HEK293 (cell line): ENCODE data around the gene XIRP2.

Experiments used
- CTCF ChIA-PET: fragments of 350-600 bp; formaldehyde crosslinking; extraction: SDS; loops from one replicate; lab custom pipeline; 2021; ENCODE audit warnings: antibody characterized with exemption; lab: Yijun Ruan, JAX
- POLR2A ChIA-PET: fragments of 300-600 bp; formaldehyde crosslinking; extraction: SDS; loops from one replicate; lab custom pipeline; 2020; ENCODE audit warnings: antibody characterized with exemption, inconsistent platforms; lab: Yijun Ruan, JAX
- H3K27ac ChIP-seq: fragments of 200-500 bp; sonication (Bioruptor generic); 2 replicates; pipeline ENCODE4 v1.5.1; 2014; ENCODE audit warnings: low read depth, low read length, control low read depth, inconsistent platforms; ENCODE audit errors: extremely low read depth
- H3K36me3 ChIP-seq, 2 experiments: fragments of 200-500 bp in 1 of 2; sonication (Bioruptor generic) in 1 of 2; 1 replicate in 1 of 2; 2 replicates in 1 of 2; pipeline ENCODE4 v1.5.1; 2014 to 2017; ENCODE audit warnings: inconsistent platforms in 2 of 2, low read length in 2 of 2; ENCODE audit not compliant: control insufficient read depth in 2 of 2, insufficient read depth in 1 of 2
- H3K4me1 ChIP-seq: fragments of 200-500 bp; sonication (Bioruptor generic); 2 replicates; pipeline ENCODE4 v1.5.1; 2014; ENCODE audit warnings: mild to moderate bottlenecking, low read length, inconsistent platforms; ENCODE audit not compliant: control insufficient read depth, insufficient read depth
- H3K4me3 ChIP-seq: 2 replicates; pipeline ENCODE4 v1.5.1; 2011; ENCODE audit warnings: low read depth, mild to moderate bottlenecking, control low read depth, low read length, moderate library complexity
- H3K9me3 ChIP-seq: fragments of 200-500 bp; sonication (Bioruptor generic); 2 replicates; pipeline ENCODE4 v1.5.1; 2014; ENCODE audit warnings: low read depth, low read length, inconsistent platforms; ENCODE audit not compliant: control insufficient read depth, insufficient read depth
- BCL11A ChIP-seq: fragments of 450-650 bp; formaldehyde crosslinking; IDR thresholded peaks from 2 replicates; pipeline ENCODE4 v1.5.1; 2016; ENCODE audit warnings: low read depth, missing biosample characterization, missing genetic modification characterization
- ELK4 ChIP-seq: IDR thresholded peaks from 2 replicates; pipeline ENCODE4 v1.6.1; 2011; ENCODE audit warnings: mild to moderate bottlenecking, low read depth, low read length, borderline replicate concordance
- HOXC10 ChIP-seq: sonication (generic); formaldehyde crosslinking; IDR thresholded peaks from 2 replicates; pipeline ENCODE4 v1.8.1; 2023; ENCODE audit warnings: mild to moderate bottlenecking, missing genetic modification reagents
- PRDM2 ChIP-seq: fragments of 450-650 bp; formaldehyde crosslinking; IDR thresholded peaks from 2 replicates; pipeline ENCODE4 v1.5.1; 2016; ENCODE audit warnings: missing biosample characterization, missing genetic modification characterization, borderline replicate concordance
- SP3 ChIP-seq: fragments of 450-650 bp; formaldehyde crosslinking; IDR thresholded peaks from 2 replicates; pipeline ENCODE4 v1.5.1; 2016; ENCODE audit warnings: missing biosample characterization, missing genetic modification characterization
- ZFP37 ChIP-seq: fragments of 450-650 bp; formaldehyde crosslinking; IDR thresholded peaks from 2 replicates; pipeline ENCODE4 v1.5.1; 2016; ENCODE audit warnings: missing biosample characterization, missing genetic modification characterization
- ZFP69B ChIP-seq: fragments of 450-650 bp; formaldehyde crosslinking; IDR thresholded peaks from 2 replicates; pipeline ENCODE4 v1.5.1; 2016; ENCODE audit warnings: missing biosample characterization, missing genetic modification characterization
- ZNF19 ChIP-seq: fragments of 450-650 bp; formaldehyde crosslinking; IDR thresholded peaks from 2 replicates; pipeline ENCODE4; 2016; ENCODE audit warnings: missing biosample characterization, missing genetic modification characterization, low read depth
- ZNF280D ChIP-seq: fragments of 450-650 bp; formaldehyde crosslinking; IDR thresholded peaks from 2 replicates; pipeline ENCODE4 v1.5.1; 2016; ENCODE audit warnings: missing biosample characterization, missing genetic modification characterization
- ZNF398 ChIP-seq: fragments of 450-650 bp; formaldehyde crosslinking; IDR thresholded peaks from 2 replicates; pipeline ENCODE4 v1.5.1; 2017; ENCODE audit warnings: missing biosample characterization, missing genetic modification characterization
- ZNF48 ChIP-seq: fragments of 450-650 bp; formaldehyde crosslinking; IDR thresholded peaks from 2 replicates; pipeline ENCODE4 v1.5.1; 2016; ENCODE audit warnings: missing biosample characterization, missing genetic modification characterization
- ZNF558 ChIP-seq: fragments of 450-650 bp; formaldehyde crosslinking; IDR thresholded peaks from 2 replicates; pipeline ENCODE4 v1.5.1; 2016; ENCODE audit warnings: missing biosample characterization, missing genetic modification characterization
- ZNF670 ChIP-seq: fragments of 450-650 bp; formaldehyde crosslinking; IDR thresholded peaks from 2 replicates; pipeline ENCODE4 v1.5.1; 2016; ENCODE audit warnings: missing biosample characterization, missing genetic modification characterization, low read depth
- ZNF692 ChIP-seq: fragments of 450-650 bp; formaldehyde crosslinking; IDR thresholded peaks from 2 replicates; pipeline ENCODE4 v1.5.1; 2016; ENCODE audit warnings: missing biosample characterization, missing genetic modification characterization
- ZNF776 ChIP-seq: fragments of 450-650 bp; formaldehyde crosslinking; IDR thresholded peaks from 2 replicates; pipeline ENCODE4 v1.5.0; 2017; ENCODE audit warnings: missing biosample characterization, missing genetic modification characterization, borderline replicate concordance
- ZNF777 ChIP-seq: fragments of 450-650 bp; formaldehyde crosslinking; IDR thresholded peaks from 2 replicates; pipeline ENCODE4 v1.5.1; 2017; ENCODE audit warnings: missing biosample characterization, missing genetic modification characterization, borderline replicate concordance

XIRP2 gene

GRCh38 chr2:166957686-166958085, 69.4 kb downstream of the XIRP2 start (continued):
- TF ChIP-seq ZNF777 (no peak), ZNF776 (tag by site-specific recombination) (no peak)
- TF ChIP-seq, all 188 proteins: peak for 0

- no peaks in the 10 kb centered on the region for H3K4me1 ChIP-seq
- ChIA-PET CTCF (interaction anchor here (0.6 kb wide), 1 partner anchor 492 kb away, joined by 3 read pairs; no protein-coding TSS in a partner anchor), POLR2A (no interaction called here)
- no peak overlapping the region for H3K4me3 ChIP-seq
- H3K27ac ChIP-seq, result no peak overlapping the region
- no peaks in the 10 kb centered on the region for H3K9me3 ChIP-seq
- TF ChIP-seq HOXC10 (CRISPR knock-in tag) (no peak), ZNF280D (no peak), ZNF558 (no peak), SP3 (tag by site-specific recombination) (no peak)
- no peaks in the 10 kb centered on the region for H3K36me3 ChIP-seq
Measured at GRCh38 chr2:166958986-166959481, 70.8 kb downstream of the XIRP2 start.

GRCh38 chr2:166959556-166959955, 71.3 kb downstream of the XIRP2 start:
- Histone ChIP-seq H3K9me3 (no peaks in the 10 kb centered on the region), H3K4me1 (no peaks in the 10 kb centered on the region), H3K36me3 (no peaks in the 10 kb centered on the region), H3K4me3 (no peak overlapping the region), H3K27ac (no peak overlapping the region)
- ChIA-PET CTCF (interaction anchor here (0.6 kb wide), 1 partner anchor 491 kb away, joined by 3 read pairs; no protein-coding TSS in a partner anchor), POLR2A (no interaction called here)
- TF ChIP-seq ZNF19 (tag by site-specific recombination), result no peak
- TF ChIP-seq BCL11A (tag by site-specific recombination), result no peak
- TF ChIP-seq ZFP37, result no peak
- no peak for TF ChIP-seq ZNF670
- no peak for TF ChIP-seq ZNF692 (tag by site-specific recombination)
- no peak for TF ChIP-seq ZNF48
- TF ChIP-seq ZNF398 (tag by site-specific recombination), result no peak
- no peak for TF ChIP-seq PRDM2 (tag by site-specific recombination)
- no peak for TF ChIP-seq ZFP69B (tag by site-specific recombination)
- no peak for TF ChIP-seq ELK4
- TF ChIP-seq, all 188 proteins: peak for 0
